Brain microvascular endothelial cell (primary cell): ENCODE results near the gene FAM114A1.
A peak's percentile ranks its signal among the peaks of the same experiment; 100 is the strongest.

Experiments used
- DNase-seq: peaks from one replicate; pipeline ENCODE4 v3.0.0-alpha.2; 2020
- H3K27ac ChIP-seq: fragments of 250-450 bp; sonication (Bioruptor Pico); 2 replicates; pipeline ENCODE4 v1.5.1; 2020; ENCODE audit warnings: mild to moderate bottlenecking, moderate library complexity
- H3K27me3 ChIP-seq: fragments of 250-450 bp; sonication (Bioruptor Pico); replicated peaks from 2 replicates; pipeline ENCODE4 v1.5.1; 2020; ENCODE audit warnings: mild to moderate bottlenecking
- H3K36me3 ChIP-seq: fragments of 250-450 bp; sonication (Bioruptor Pico); replicated peaks from 2 replicates; pipeline ENCODE4 v1.5.1; 2020; ENCODE audit warnings: mild to moderate bottlenecking
- H3K4me3 ChIP-seq: 2 replicates; pipeline ENCODE4 v1.5.1; 2011; ENCODE audit warnings: low read depth, mild to moderate bottlenecking, control low read depth, low read length, moderate library complexity
- CTCF ChIP-seq: IDR thresholded peaks from 2 replicates; pipeline ENCODE4 v1.5.1; 2011; ENCODE audit warnings: low read depth, mild to moderate bottlenecking, moderate library complexity, low read length, control low read depth, inconsistent platforms; ENCODE audit errors: missing control alignments
- in situ Hi-C: cut with HindIII; loops from 2 replicates; pipeline ENCODE4 v1.10.0; 2017; ENCODE audit warnings: low sequenced_read_pairs, low pct_ligation_motif_present

The FAM114A1 gene

GRCh38 chr4:38948551-38948950 lies 80.9 kb downstream of the FAM114A1 start:
- no peak overlapping the region for H3K4me3 ChIP-seq
- H3K36me3 ChIP-seq = peaks cover 18% of the 10 kb centered on the region
- DNase-seq = peak; percentile 86
- TF ChIP-seq CTCF = no peak
- no peaks in the 10 kb centered on the region for H3K27me3 ChIP-seq
- peak overlapping the region; percentile 59 for H3K27ac ChIP-seq
- in situ Hi-C loops = no loop called here

GRCh38 chr4:38949411-38950051 lies 81.9 kb downstream of the FAM114A1 start:
- no peak for TF ChIP-seq CTCF
- no peaks in the 10 kb centered on the region for H3K27me3 ChIP-seq
- in situ Hi-C loops = no loop called here
- DNase-seq = peak; percentile 56
- peaks cover 13% of the 10 kb centered on the region for H3K36me3 ChIP-seq
- peak overlapping the region; percentile 59 for H3K27ac ChIP-seq
- H3K4me3 ChIP-seq = no peak overlapping the region

GRCh38 chr4:38950159-38950558 lies 82.6 kb downstream of the FAM114A1 start:
- no peak overlapping the region for H3K4me3 ChIP-seq
- peaks cover 7% of the 10 kb centered on the region for H3K36me3 ChIP-seq
- H3K27ac ChIP-seq = no peak overlapping the region
- H3K27me3 ChIP-seq = no peaks in the 10 kb centered on the region
- no peak for TF ChIP-seq CTCF
- in situ Hi-C loops = no loop called here
- no peak for DNase-seq

- H3K27ac ChIP-seq = no peak overlapping the region
- no peak overlapping the region for H3K4me3 ChIP-seq
- no peaks in the 10 kb centered on the region for H3K27me3 ChIP-seq
- peaks cover 3% of the 10 kb centered on the region for H3K36me3 ChIP-seq
- in situ Hi-C loops = no loop called here
- DNase-seq = no peak
- no peak for TF ChIP-seq CTCF
Observed at GRCh38 chr4:38950734-38951133, 83.1 kb downstream of the FAM114A1 start.

GRCh38 chr4:38951598-38951997 lies 84.0 kb downstream of the FAM114A1 start:
- no peaks in the 10 kb centered on the region for H3K27me3 ChIP-seq
- no peak overlapping the region for H3K27ac ChIP-seq
- in situ Hi-C loops = no loop called here
- DNase-seq = no peak
- H3K4me3 ChIP-seq = no peak overlapping the region
- TF ChIP-seq CTCF = no peak
- H3K36me3 ChIP-seq = no peaks in the 10 kb centered on the region

GRCh38 chr4:38952017-38952416 lies 84.4 kb downstream of the FAM114A1 start:
- no peaks in the 10 kb centered on the region for H3K27me3 ChIP-seq
- no peak for TF ChIP-seq CTCF
- H3K36me3 ChIP-seq = no peaks in the 10 kb centered on the region
- DNase-seq = no peak
- H3K4me3 ChIP-seq = no peak overlapping the region
- no peak overlapping the region for H3K27ac ChIP-seq
- in situ Hi-C loops = no loop called here
